ENCODE results near the gene MT1E.

GRCh38 chr16:56672761-56673536 is 47.4 kb downstream of the MT1E start:
- TF ChIP-seq POLR2A (IDR thresholded peaks at IDR 0.05), result no peak
- TF ChIP-seq, protein P1, sequence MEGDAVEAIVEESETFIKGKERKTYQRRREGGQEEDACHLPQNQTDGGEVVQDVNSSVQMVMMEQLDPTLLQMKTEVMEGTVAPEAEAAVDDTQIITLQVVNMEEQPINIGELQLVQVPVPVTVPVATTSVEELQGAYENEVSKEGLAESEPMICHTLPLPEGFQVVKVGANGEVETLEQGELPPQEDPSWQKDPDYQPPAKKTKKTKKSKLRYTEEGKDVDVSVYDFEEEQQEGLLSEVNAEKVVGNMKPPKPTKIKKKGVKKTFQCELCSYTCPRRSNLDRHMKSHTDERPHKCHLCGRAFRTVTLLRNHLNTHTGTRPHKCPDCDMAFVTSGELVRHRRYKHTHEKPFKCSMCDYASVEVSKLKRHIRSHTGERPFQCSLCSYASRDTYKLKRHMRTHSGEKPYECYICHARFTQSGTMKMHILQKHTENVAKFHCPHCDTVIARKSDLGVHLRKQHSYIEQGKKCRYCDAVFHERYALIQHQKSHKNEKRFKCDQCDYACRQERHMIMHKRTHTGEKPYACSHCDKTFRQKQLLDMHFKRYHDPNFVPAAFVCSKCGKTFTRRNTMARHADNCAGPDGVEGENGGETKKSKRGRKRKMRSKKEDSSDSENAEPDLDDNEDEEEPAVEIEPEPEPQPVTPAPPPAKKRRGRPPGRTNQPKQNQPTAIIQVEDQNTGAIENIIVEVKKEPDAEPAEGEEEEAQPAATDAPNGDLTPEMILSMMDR (IDR thresholded peaks at IDR 0.05), result no peak

Measured in testis (tissue), 2 donors.